ENCODE results near the gene DBF4B. TPM values are rescaled to one million over a fixed set of nuclear protein-coding genes. Genes with fewer than 3 reads are reported as not detected.

DBF4B gene
- total and polyA plus RNA-seq, 2 donors (not counting 1 experiment from before 2014, with no cell fraction given) = 2.2 to 3.3 TPM

- H3K27me3 ChIP-seq (ENCODE audit: control insufficient read depth, insufficient read depth, low read length) = no peaks in the 10 kb centered on the region
- H3K79me2 ChIP-seq (ENCODE audit: control insufficient read depth, insufficient read depth, low read length) = peaks cover 4% of the 10 kb centered on the region
- H3K9ac ChIP-seq (ENCODE audit: insufficient read depth, low read length) = peak overlapping the region; percentile 73
- H3K9me3 ChIP-seq (ENCODE audit: control insufficient read depth, insufficient read depth, low read depth, low read length) = no peaks in the 10 kb centered on the region
- TF ChIP-seq CTCF (conservative IDR thresholded peaks at IDR 0.05 in 1 of 2, IDR thresholded peaks at IDR 0.05 in 1 of 2; ENCODE audit: low read depth in 1 of 2, low read length in 2 of 2) (no peak), EZH2 (IDR thresholded peaks at IDR 0.05; ENCODE audit: low read length, missing control alignments) (no peak)
- H3K27ac ChIP-seq (ENCODE audit: insufficient read depth, low read length) = peak overlapping the region; percentile 98
- H3K4me1 ChIP-seq (ENCODE audit: control insufficient read depth, extremely low read depth, insufficient read depth, low read length) = peaks cover 33% of the 10 kb centered on the region
- H3K4me3 ChIP-seq (replicated peaks in 1 of 4; ENCODE audit: control extremely low read depth in 1 of 4, insufficient read depth in 1 of 4, low read depth in 3 of 4, low read length in 4 of 4) = no peak overlapping the region
- no peak for DNase-seq (ENCODE audit: low read depth in 2 of 2)
- H2AFZ ChIP-seq (ENCODE audit: low read length) = no peak overlapping the region
- H4K20me1 ChIP-seq (ENCODE audit: control insufficient read depth, extremely low read depth, insufficient read depth, low read length) = no peaks in the 10 kb centered on the region
- peak overlapping the region; percentile 37 for H3K4me2 ChIP-seq (ENCODE audit: extremely low read depth, insufficient read depth, low read length)
- H3K36me3 ChIP-seq (ENCODE audit: control insufficient read depth, insufficient read depth, low read length) = no peaks in the 10 kb centered on the region
Observed at GRCh38 chr17:44793885-44794842, 85.7 kb downstream of the DBF4B start.

GRCh38 chr17:44794851-44795413 lies 86.5 kb downstream of the DBF4B start:
- H3K9ac ChIP-seq (ENCODE audit: insufficient read depth, low read length) = peak overlapping the region; percentile 73

More at GRCh38 chr17:44794851-44795413, 86.5 kb downstream of the DBF4B start:
- H3K27ac ChIP-seq (ENCODE audit: insufficient read depth, low read length) = peak overlapping the region; percentile 98
- no peaks in the 10 kb centered on the region for H3K27me3 ChIP-seq (ENCODE audit: control insufficient read depth, insufficient read depth, low read length)
- H3K36me3 ChIP-seq (ENCODE audit: control insufficient read depth, insufficient read depth, low read length) = no peaks in the 10 kb centered on the region
- H3K4me1 ChIP-seq (ENCODE audit: control insufficient read depth, extremely low read depth, insufficient read depth, low read length) = peaks cover 33% of the 10 kb centered on the region
- H3K4me2 ChIP-seq (ENCODE audit: extremely low read depth, insufficient read depth, low read length) = peak overlapping the region; percentile 37
- H3K9me3 ChIP-seq (ENCODE audit: control insufficient read depth, insufficient read depth, low read depth, low read length) = no peaks in the 10 kb centered on the region
- no peaks in the 10 kb centered on the region for H4K20me1 ChIP-seq (ENCODE audit: control insufficient read depth, extremely low read depth, insufficient read depth, low read length)
- H3K79me2 ChIP-seq (ENCODE audit: control insufficient read depth, insufficient read depth, low read length) = peaks cover 7% of the 10 kb centered on the region
- H3K4me3 ChIP-seq (replicated peaks in 1 of 4; ENCODE audit: control extremely low read depth in 1 of 4, insufficient read depth in 1 of 4, low read depth in 3 of 4, low read length in 4 of 4) = no peak overlapping the region
- H2AFZ ChIP-seq (ENCODE audit: low read length) = no peak overlapping the region
- DNase-seq (ENCODE audit: low read depth in 2 of 2) = peak; percentile 86 to 96
- TF ChIP-seq CTCF (conservative IDR thresholded peaks at IDR 0.05 in 1 of 2, IDR thresholded peaks at IDR 0.05 in 1 of 2; ENCODE audit: low read depth in 1 of 2, low read length in 2 of 2) (no peak), EZH2 (IDR thresholded peaks at IDR 0.05; ENCODE audit: low read length, missing control alignments) (no peak)

All from fibroblast of lung (primary cell).